ENCODE data around the gene ZNF431.

DNA sequence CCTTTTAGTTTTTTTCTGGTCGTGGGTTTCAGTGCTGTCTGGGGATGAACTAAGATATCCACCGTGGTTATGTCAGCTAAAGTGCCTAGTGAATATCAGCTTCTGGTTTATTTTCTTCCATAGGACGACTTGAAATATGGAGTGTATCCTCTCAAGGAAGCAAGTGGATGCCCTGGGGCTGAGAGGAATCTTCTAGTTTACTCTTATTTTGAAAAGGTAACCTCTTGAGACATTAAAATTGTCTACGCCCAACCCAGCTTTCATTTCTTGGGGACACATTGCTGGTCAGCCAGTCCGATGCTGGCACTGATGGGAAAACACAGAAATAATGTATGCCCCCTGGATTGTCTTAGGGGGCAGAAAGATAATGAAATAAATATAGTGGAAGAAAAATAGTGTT is 1.6 kb downstream of the ZNF431 start:
- TF ChIP-seq POLR2A (IDR thresholded peaks at IDR 0.05): no peak
- TF ChIP-seq, protein P1, sequence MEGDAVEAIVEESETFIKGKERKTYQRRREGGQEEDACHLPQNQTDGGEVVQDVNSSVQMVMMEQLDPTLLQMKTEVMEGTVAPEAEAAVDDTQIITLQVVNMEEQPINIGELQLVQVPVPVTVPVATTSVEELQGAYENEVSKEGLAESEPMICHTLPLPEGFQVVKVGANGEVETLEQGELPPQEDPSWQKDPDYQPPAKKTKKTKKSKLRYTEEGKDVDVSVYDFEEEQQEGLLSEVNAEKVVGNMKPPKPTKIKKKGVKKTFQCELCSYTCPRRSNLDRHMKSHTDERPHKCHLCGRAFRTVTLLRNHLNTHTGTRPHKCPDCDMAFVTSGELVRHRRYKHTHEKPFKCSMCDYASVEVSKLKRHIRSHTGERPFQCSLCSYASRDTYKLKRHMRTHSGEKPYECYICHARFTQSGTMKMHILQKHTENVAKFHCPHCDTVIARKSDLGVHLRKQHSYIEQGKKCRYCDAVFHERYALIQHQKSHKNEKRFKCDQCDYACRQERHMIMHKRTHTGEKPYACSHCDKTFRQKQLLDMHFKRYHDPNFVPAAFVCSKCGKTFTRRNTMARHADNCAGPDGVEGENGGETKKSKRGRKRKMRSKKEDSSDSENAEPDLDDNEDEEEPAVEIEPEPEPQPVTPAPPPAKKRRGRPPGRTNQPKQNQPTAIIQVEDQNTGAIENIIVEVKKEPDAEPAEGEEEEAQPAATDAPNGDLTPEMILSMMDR (IDR thresholded peaks at IDR 0.05): no peak
